ENCODE results near the gene ALX4.

ALX4 gene

DNA sequence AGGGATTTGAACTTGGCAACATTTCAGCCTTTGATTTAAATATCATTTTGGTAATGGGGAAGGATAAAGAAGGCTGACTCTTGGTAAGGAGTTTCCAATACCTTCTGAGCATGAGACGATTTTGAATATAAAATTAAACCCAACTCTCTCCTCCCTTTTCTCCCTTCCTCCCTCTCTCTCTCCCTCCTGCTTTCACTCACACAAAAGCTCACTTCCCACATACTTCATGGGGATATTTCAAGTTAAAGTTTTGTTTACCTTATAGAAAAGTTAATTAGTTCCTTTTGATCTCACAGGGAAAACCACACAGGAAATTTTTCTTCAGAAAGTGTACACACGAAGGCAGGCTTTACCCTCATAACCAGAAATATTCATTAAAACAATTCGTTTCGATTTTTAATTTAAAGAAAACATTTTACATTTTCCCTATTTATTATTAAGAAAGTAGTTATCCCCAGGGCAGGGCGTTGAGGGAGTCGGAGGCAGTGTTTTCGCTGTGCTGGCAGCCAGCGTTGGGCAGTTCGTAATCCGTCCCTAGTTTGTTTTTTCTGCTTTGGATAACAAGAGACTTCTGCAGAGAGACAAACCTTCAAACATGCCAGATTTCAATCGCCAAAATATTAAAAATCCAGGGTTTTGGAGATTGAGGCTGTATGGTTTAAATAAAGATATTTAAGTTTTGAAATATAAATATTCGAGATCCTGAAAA lies 25.3 kb upstream of the ALX4 start:
- DNase-seq (ENCODE audit: low spot score): no peak

DNA sequence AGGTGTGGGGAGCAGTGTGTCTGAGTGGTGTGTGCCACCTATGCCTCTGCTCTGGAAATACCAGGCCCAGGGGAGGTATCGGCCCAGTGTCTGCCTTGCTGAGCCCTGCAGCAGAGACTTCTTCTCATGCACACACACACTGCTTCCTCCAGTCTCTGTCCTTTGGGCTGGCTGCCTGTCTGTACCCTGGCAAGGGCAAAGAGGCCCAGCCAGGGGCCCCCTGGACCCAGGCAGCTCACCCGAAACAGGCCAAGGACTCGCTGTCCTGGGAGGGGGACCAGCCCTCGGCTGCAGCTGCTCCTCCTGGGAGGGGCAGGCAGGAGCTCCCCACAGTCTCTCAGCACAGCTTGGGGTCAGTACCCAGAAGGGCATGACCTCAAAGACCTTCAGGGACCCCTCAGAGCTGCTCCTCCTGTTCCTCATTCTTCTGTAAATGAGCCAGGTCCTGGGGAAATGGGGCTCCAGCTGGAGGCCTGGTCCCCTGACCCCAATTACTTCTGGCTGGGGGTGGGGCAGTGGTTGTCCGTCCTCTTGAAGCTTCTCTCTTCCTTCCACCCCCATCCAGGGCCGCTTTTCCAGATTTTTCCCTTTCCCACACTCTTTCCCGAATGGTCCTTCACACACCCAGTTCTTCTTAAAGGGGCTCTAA lies 24.5 kb upstream of the ALX4 start:
- no peak for DNase-seq (ENCODE audit: low spot score)

DNA sequence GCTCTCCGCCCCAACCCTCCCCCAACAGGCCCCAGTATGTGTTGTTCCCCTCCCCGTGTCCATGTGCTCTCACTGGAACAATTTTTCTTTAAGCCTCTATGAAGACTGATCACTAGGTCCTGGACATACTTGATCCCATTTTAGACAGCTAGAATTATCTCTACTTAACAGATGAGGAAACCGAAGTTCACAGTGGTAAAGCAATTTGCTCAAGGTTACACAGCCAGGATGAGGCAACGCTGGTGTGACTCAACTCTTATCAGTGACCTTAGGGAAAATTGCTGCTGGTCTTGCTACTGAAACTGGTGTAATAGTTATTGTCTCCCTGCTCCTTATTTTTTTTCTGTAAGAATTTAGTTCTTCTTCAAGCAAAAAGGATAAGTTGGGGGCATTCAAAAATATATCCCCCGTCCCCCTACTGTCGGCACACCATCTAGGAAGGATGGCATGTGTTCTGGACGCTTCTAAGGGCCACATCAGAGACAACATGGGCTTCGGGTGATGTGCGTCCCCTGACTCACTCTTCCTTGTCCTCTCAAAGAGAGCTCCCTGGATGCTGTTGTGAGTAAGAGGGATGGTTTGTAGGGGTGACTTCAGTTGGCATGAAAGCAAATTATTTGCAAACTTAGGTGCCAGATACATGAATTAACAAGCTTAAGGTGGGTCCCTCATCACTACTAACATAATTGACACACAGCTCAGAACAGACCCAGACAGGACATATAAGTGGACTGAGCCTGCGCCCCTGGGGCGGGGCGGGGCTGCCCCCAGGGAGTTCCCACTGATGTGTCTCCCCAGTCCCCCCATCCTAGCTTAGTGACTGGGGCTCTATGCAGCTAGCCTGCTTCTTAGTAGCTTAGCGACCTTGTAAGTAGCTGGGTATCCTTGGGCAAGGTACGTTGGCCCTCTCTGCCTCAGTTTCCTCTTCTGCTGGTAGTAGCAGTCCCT lies 23.6 kb upstream of the ALX4 start:
- DNase-seq (ENCODE audit: low spot score): no peak

DNA sequence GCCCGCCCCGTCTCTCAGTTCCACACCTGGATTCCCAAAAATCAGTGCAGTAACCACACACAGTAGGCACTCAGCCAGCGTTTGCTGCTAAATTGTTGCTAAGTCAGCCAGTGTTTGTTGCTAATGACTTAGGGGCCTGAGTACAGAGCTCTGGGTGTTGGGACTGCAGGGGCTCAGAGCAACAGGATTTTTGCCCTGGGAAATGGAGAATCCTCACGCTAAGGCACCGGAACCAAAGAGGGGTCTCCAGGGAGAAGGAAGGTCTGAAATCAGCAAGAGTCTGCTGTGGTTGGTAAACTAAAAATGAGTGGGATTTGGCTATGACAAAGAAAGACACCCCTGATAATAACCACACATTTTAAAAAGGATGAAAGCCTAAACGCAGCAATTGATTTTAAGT lies 22.7 kb upstream of the ALX4 start:
- no peak for DNase-seq (ENCODE audit: low spot score)

DNA sequence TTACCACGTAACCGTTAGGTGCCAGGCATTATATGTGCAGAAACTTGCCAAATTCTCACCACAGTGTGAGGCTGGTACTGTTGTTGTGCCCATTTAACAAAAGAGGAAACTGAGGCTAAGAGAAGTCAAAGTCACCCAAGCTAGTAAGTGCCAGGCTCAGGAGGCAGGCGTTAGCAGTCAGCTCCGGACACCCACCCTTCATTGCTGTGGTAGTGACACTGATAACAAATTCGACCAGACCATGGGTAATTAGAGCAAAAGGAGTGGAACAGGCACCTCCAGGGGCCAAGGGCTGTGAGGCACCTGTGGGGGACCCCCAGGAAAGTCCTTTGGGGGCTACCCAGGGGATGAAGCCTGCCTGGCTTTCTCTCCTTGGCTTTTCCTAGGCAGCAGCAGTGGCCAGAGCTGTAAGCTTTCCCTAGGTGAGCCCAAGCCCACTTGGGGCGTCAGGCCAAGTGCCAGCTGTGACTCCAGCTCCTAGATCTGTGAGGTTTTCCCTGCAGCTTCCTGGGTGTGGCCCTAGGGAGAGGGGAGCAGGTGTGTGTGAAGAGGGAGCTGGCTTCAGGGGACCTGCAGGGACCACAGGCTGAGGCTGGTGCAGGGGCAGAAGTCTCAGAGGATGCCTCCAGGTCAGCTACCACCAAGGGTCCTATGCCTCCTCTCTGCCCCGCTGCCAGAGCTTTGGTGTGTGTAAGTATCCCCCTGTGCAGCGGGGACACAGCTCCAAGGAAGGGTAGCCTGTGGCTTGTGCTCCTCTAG lies 19.7 kb upstream of the ALX4 start:
- DNase-seq (ENCODE audit: low spot score): no peak

DNA sequence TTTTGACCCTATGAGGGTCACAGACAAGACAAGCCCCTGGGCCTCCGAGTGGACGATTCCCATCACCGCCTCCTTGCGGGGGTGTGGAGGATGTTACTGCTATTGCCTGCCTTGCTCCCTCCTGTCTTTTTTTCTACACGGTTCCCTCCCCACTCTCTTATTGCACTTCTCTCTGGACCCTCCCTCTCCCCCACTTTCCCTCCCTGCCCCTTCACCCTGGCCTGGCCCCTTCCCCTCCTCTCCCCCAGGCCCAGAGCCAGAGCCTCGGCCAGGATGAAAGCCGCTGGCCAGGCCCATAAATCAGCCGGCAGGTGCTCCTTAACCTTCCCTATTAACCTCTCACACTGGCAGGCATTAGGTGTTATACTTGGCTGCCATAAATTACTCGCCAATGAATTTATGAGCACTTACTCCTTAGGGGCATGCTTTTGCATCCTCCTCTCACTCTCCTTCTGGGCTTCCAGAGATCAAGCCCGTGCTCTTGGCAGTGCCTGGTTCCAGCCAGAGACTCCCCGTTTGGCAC lies 18.3 kb upstream of the ALX4 start:
- no peak for DNase-seq (ENCODE audit: low spot score)

- DNase-seq (ENCODE audit: low spot score): no peak
Observed at GRCh38 chr11:44327730-44328129, 17.8 kb upstream of the ALX4 start.

- DNase-seq (ENCODE audit: low spot score): no peak
Observed at GRCh38 chr11:44326615-44327475, 16.9 kb upstream of the ALX4 start.

- no peak for DNase-seq (ENCODE audit: low spot score)
Observed at GRCh38 chr11:44325698-44326097, 15.8 kb upstream of the ALX4 start.

GRCh38 chr11:44324749-44325525 lies 15.0 kb upstream of the ALX4 start:
- DNase-seq (ENCODE audit: low spot score): no peak

DNA sequence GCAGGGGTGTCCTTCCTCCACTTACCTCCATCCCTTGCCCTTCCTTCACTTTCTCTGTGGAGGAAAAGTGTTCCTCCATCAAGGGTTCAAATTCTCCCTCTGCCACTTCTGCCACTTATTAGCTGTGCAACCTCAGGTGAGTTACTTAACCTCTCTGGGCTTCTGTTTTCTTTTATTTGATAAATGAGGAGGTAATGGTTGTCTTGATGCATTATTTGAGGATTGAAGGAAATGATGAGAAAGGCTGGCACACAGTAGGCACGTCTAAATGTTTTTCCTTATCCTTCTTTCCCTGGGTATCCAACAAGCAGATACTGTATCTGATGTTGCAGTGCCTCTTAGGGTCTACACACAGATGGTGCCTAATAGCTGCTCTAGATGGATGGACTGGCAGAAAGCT lies 14.3 kb upstream of the ALX4 start:
- DNase-seq (ENCODE audit: low spot score): no peak

DNA sequence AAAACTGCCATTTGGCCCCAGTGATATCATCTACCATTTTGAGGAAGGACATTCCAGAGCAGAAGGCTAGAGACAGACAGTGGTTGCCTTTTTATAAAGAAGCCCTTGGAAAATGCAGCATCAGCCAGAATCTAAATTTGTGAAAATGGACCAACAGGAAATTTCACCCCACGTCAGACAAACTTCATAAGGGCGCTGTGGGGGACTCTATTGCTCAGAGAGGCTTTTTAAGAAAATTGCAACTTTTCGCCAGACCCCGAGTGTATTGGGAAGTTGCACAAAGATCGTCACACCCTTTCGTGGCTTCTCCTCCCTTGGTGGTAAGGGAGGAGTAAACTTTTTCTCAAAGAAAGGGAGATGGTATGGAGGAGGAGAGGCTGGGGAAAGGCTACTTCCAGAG lies 12.3 kb upstream of the ALX4 start:
- DNase-seq (ENCODE audit: low spot score): no peak

- no peak for DNase-seq (ENCODE audit: low spot score)
Observed at GRCh38 chr11:44321059-44321458, 11.1 kb upstream of the ALX4 start.

- no peak for DNase-seq (ENCODE audit: low spot score)
Observed at GRCh38 chr11:44320289-44320973, 10.5 kb upstream of the ALX4 start.

- no peak for DNase-seq (ENCODE audit: low spot score)
Observed at GRCh38 chr11:44319552-44320288, 9.8 kb upstream of the ALX4 start.

- no peak for DNase-seq (ENCODE audit: low spot score)
Observed at GRCh38 chr11:44319170-44319551, 9.2 kb upstream of the ALX4 start.

DNA sequence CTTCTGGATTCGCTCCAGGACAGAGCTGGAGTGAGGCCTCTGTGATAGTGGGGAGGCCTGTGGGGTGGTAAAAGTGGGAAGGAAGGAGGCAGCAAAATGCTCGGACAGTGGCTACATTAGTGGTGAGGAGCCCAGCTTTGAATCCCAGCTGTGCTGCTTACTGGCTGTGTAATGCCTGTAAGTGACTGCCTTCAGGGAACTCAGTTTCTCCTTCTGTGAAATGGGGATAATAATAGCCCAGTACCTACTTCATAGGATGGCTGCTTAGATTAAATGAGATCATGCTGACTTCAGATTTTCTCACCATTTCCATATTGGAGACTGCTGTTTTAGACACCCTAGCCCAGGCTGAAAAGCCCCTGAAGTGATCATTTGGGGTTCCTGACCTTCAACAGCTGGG lies 8.4 kb upstream of the ALX4 start:
- DNase-seq (ENCODE audit: low spot score): no peak

DNA sequence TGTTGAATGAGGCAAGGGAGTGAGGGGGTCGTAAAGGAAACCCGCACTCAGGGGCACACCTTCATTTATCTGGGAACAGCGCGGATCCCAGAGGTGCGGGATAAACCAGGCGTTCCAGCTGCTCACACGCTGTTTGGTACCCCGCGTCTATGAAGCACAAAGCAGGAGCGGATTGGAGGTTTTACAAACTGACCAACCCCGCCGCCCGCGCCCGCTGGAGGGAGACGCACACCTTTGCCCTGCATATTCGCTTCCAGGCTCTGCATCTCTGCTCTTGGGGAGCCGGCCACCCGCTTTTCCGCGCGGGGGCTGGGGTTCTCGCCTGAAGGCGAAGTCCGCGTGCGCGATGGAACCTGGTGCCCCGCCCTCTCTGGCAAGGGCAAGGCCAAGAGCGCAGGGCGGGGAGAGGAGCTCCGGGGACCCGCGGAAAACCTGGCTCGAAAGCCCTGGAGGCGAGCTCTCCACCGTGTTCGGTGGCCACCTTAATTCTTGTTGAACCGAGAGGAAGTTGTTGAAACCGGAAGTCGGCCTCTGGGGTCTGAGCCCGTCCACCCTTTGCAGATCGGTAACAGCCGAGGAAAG lies 6.8 kb upstream of the ALX4 start:
- DNase-seq (ENCODE audit: low spot score): no peak
